Adrenal gland (tissue), 5 donors: ENCODE measurements around the gene TOX2.

Experiments
- POLR2A ChIP-seq, 2 donors: fragments of 450-650 bp; IDR thresholded peaks; one replicate each; pipeline ENCODE4 v1.6.1; 2017; ENCODE audit warnings: antibody characterized with exemption in 2 of 2, mild to moderate bottlenecking in 2 of 2, moderate library complexity in 1 of 2
- TF ChIP-seq, protein P1 (sequence below), 6 experiments: fragments of 450-650 bp in 4 of 6; fragments of 200-600 bp in 2 of 6; sonication (generic) in 1 of 6; IDR thresholded peaks; 1 replicate in 5 of 6; 2 replicates in 1 of 6; pipeline versions ENCODE4 v1.5.1 to v1.8.0; 2016 to 2021; ENCODE audit warnings: antibody characterized with exemption in 6 of 6, mild to moderate bottlenecking in 2 of 6, moderate library complexity in 1 of 6
- donor health status: DM: no; HTN: no; CAD: no.

- TF ChIP-seq, protein P1, sequence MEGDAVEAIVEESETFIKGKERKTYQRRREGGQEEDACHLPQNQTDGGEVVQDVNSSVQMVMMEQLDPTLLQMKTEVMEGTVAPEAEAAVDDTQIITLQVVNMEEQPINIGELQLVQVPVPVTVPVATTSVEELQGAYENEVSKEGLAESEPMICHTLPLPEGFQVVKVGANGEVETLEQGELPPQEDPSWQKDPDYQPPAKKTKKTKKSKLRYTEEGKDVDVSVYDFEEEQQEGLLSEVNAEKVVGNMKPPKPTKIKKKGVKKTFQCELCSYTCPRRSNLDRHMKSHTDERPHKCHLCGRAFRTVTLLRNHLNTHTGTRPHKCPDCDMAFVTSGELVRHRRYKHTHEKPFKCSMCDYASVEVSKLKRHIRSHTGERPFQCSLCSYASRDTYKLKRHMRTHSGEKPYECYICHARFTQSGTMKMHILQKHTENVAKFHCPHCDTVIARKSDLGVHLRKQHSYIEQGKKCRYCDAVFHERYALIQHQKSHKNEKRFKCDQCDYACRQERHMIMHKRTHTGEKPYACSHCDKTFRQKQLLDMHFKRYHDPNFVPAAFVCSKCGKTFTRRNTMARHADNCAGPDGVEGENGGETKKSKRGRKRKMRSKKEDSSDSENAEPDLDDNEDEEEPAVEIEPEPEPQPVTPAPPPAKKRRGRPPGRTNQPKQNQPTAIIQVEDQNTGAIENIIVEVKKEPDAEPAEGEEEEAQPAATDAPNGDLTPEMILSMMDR (IDR thresholded peaks at IDR 0.05): no peak
- no peak for TF ChIP-seq POLR2A (IDR thresholded peaks at IDR 0.05)
Observed at GRCh38 chr20:43917380-43917779, 2.7 kb downstream of the TOX2 start.
